ENCODE data around the gene PIGQ. TPM values are rescaled to one million over a fixed set of nuclear protein-coding genes. Genes with fewer than 3 reads are reported as not detected.

PIGQ gene
- total RNA-seq, 1 experiment from 2014 or later = 83.5 TPM

GRCh38 chr16:565419-566330 lies 4.1 kb upstream of the PIGQ start:
- in situ Hi-C loops (cut with HindIII; ENCODE audit: low pct_unique_long_range_greater_than_20kb, low sequenced_read_pairs) (no loop called here), intact Hi-C loops (cut with micrococcal nuclease; ENCODE audit: unreplicated experiment) (no loop called here)
- CTCF ChIA-PET = interaction anchor here (1.0 kb wide), 1 partner anchor 11 kb away, joined by 3 read pairs; no protein-coding TSS in a partner anchor
- ATAC-seq (peak; percentile 48), DNase-seq (ENCODE audit: low read depth, low spot score) (no peak)
- POLR2A ChIA-PET = no interaction called here
- Histone ChIP-seq H3K4me1 (ENCODE audit: control insufficient read depth, insufficient read depth, low read length) (peaks cover 57% of the 10 kb centered on the region), H3K4me3 (ENCODE audit: low read depth in 2 of 2, low read length in 2 of 2) (peak overlapping the region in 1 of 2 experiments; percentile 18; a peak in 2 of 4 replicates), H3K9me3 (ENCODE audit: control insufficient read depth, insufficient read depth, low read depth, low read length) (no peaks in the 10 kb centered on the region), H3K27me3 (ENCODE audit: control insufficient read depth, insufficient read depth, low read length) (no peaks in the 10 kb centered on the region), H3K27ac (ENCODE audit: low read length) (peak overlapping the region; percentile 93), H3K36me3 (ENCODE audit: control insufficient read depth, insufficient read depth, low read length) (no peaks in the 10 kb centered on the region)
- TF ChIP-seq POLR2AphosphoS5 (IDR thresholded peaks at IDR 0.05; ENCODE audit: low read depth, low read length) (0 out of 2 replicates have a peak, but pooled peaks have one; percentile 29), CTCF (IDR thresholded peaks at IDR 0.05) (no peak), SIN3A (IDR thresholded peaks at IDR 0.05; ENCODE audit: borderline replicate concordance, insufficient read depth, low read depth, low read length) (no peak), TCF7L2 (IDR thresholded peaks at IDR 0.05; ENCODE audit: low read depth, low read length) (0 out of 2 replicates have a peak, but pooled peaks have one; percentile 25)
- TF ChIP-seq, protein P1, sequence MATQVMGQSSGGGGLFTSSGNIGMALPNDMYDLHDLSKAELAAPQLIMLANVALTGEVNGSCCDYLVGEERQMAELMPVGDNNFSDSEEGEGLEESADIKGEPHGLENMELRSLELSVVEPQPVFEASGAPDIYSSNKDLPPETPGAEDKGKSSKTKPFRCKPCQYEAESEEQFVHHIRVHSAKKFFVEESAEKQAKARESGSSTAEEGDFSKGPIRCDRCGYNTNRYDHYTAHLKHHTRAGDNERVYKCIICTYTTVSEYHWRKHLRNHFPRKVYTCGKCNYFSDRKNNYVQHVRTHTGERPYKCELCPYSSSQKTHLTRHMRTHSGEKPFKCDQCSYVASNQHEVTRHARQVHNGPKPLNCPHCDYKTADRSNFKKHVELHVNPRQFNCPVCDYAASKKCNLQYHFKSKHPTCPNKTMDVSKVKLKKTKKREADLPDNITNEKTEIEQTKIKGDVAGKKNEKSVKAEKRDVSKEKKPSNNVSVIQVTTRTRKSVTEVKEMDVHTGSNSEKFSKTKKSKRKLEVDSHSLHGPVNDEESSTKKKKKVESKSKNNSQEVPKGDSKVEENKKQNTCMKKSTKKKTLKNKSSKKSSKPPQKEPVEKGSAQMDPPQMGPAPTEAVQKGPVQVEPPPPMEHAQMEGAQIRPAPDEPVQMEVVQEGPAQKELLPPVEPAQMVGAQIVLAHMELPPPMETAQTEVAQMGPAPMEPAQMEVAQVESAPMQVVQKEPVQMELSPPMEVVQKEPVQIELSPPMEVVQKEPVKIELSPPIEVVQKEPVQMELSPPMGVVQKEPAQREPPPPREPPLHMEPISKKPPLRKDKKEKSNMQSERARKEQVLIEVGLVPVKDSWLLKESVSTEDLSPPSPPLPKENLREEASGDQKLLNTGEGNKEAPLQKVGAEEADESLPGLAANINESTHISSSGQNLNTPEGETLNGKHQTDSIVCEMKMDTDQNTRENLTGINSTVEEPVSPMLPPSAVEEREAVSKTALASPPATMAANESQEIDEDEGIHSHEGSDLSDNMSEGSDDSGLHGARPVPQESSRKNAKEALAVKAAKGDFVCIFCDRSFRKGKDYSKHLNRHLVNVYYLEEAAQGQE (IDR thresholded peaks at IDR 0.05; ENCODE audit: insufficient read depth in 1 of 2, low read depth in 2 of 2, low read length in 1 of 2) = no peak
- no TSS peak for BruUV-seq (replicated peaks)

DNA sequence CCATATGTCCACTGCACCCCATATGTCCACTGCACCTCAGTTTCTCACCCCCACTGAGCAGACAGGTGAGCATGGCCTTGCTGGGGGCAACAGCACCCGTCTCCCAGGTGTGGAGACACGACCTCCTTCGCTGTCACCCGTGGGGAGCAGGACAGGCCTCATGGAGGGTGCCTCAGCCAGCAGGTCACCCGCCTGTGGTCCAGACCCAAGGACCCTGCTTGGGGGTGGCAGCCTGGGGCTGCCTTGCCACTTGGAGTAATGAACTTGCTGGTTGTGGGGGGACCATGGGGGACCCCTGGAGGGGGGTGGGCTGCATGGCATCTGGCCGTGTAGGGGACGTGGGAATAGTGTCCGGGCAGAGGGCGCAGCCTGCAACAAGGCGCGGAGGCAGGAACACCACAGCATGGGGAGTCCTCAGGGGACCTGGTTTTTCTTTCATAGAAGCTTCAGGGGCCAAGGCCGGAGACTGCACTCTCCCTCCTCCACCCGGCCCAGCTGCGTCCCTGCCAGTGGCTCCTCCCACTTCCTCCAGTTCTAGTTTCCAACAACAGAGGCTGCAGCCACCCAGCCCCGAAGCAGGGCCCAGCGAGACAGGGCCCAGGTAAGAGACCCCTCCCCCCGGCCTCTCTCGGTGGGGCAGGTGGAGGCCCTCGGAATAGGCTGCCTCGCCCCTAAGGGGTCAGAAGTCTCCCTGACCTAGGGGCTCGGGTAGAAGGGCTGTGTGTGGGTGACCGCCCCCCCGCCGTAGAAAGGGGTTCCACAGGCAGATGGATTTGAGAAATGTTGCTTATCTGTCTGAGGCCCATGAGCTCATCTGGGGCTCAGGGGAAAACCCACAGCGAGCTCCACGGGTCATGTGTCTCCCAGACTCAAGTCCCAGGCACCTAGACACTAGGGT lies 3.0 kb upstream of the PIGQ start, which contains the start of gene NHLRC4:
Gene NHLRC4 (plus strand): TSS at position 531 of the 898 bp plus-strand sequence. CDS start 1,043 bp downstream, outside the sequence.
- ATAC-seq = peak; percentile 35
- in situ Hi-C loops (cut with HindIII; ENCODE audit: low pct_unique_long_range_greater_than_20kb, low sequenced_read_pairs) (no loop called here), intact Hi-C loops (cut with micrococcal nuclease; ENCODE audit: unreplicated experiment) (no loop called here)
- Histone ChIP-seq H3K36me3 (ENCODE audit: control insufficient read depth, insufficient read depth, low read length) (no peaks in the 10 kb centered on the region), H3K27me3 (ENCODE audit: control insufficient read depth, insufficient read depth, low read length) (no peaks in the 10 kb centered on the region), H3K4me3 (ENCODE audit: low read depth in 2 of 2, low read length in 2 of 2) (peak within 1 kb of the TSS in 1 of 2 experiments; percentile 18; a peak in 2 of 4 replicates), H3K9me3 (ENCODE audit: control insufficient read depth, insufficient read depth, low read depth, low read length) (no peaks in the 10 kb centered on the region), H3K4me1 (ENCODE audit: control insufficient read depth, insufficient read depth, low read length) (peaks cover 57% of the 10 kb centered on the region), H3K27ac (ENCODE audit: low read length) (peak within 1 kb of the TSS; percentile 93)
- BruUV-seq (replicated peaks) = no TSS peak
- ChIA-PET POLR2A (interaction anchor here (0.6 kb wide), 1 partner anchor 165 kb away, joined by 13 read pairs; the partner anchor contains the start of gene DECR2), CTCF (no interaction called here)
- DNase-seq (ENCODE audit: low read depth, low spot score) = no peak
- no peak for TF ChIP-seq TCF7L2 (IDR thresholded peaks at IDR 0.05; ENCODE audit: low read depth, low read length)
- TF ChIP-seq SIN3A (IDR thresholded peaks at IDR 0.05; ENCODE audit: borderline replicate concordance, insufficient read depth, low read depth, low read length) = no peak
- TF ChIP-seq, protein P1 (IDR thresholded peaks at IDR 0.05; ENCODE audit: insufficient read depth in 1 of 2, low read depth in 2 of 2, low read length in 1 of 2) = no peak
- no peak for TF ChIP-seq CTCF (IDR thresholded peaks at IDR 0.05)
- no peak for TF ChIP-seq POLR2AphosphoS5 (IDR thresholded peaks at IDR 0.05; ENCODE audit: low read depth, low read length)
